HG02970 (cell line): ENCODE results near the gene SPECC1L.
"Not testable (repeated sequence)": the region's sequence is repeated elsewhere in the genome, so short reads cannot be mapped to it uniquely, and the experiment has no call there.

Source experiments
- ATAC-seq: cut with Tn5 transposase; IDR thresholded peaks from one replicate; pipeline ENCODE4 v1.9.1; 2021; ENCODE audit warnings: mild to moderate bottlenecking, moderate library complexity, moderate number of reproducible peaks; ENCODE audit not compliant: unreplicated experiment, low FRiP score

Gene SPECC1L

GRCh38 chr22:24282401-24282800, 11.8 kb downstream of the SPECC1L start:
- no peak for ATAC-seq

- ATAC-seq, result no peak
Measured at GRCh38 chr22:24284747-24285203, 14.1 kb downstream of the SPECC1L start.

GRCh38 chr22:24285245-24285644, 14.6 kb downstream of the SPECC1L start:
- ATAC-seq, result no peak

GRCh38 chr22:24287212-24287611, 16.6 kb downstream of the SPECC1L start:
- ATAC-seq, result not testable (repeated sequence)

GRCh38 chr22:24287801-24288200, 17.2 kb downstream of the SPECC1L start:
- ATAC-seq, result not testable (repeated sequence)

- no peak for ATAC-seq
Measured at GRCh38 chr22:24289114-24289513, 18.5 kb downstream of the SPECC1L start.

- no peak for ATAC-seq
Measured at GRCh38 chr22:24289741-24290163, 19.1 kb downstream of the SPECC1L start.

- no peak for ATAC-seq
Measured at GRCh38 chr22:24290459-24290858, 19.8 kb downstream of the SPECC1L start.

GRCh38 chr22:24291515-24292201, 21.0 kb downstream of the SPECC1L start:
- ATAC-seq, result no peak

- not testable (repeated sequence) for ATAC-seq
Measured at GRCh38 chr22:24292202-24292830, 21.7 kb downstream of the SPECC1L start.

- not testable (repeated sequence) for ATAC-seq
Measured at GRCh38 chr22:24294913-24295312, 24.3 kb downstream of the SPECC1L start.

- ATAC-seq, result not testable (repeated sequence)
Measured at GRCh38 chr22:24298497-24299155, 28.0 kb downstream of the SPECC1L start.

- ATAC-seq, result not testable (repeated sequence)
Measured at GRCh38 chr22:24300522-24300921, 29.9 kb downstream of the SPECC1L start.

- ATAC-seq, result no peak
Measured at GRCh38 chr22:24302591-24302990, 32.0 kb downstream of the SPECC1L start.

GRCh38 chr22:24303007-24303406, 32.4 kb downstream of the SPECC1L start:
- no peak for ATAC-seq

GRCh38 chr22:24304062-24304675, 33.5 kb downstream of the SPECC1L start:
- no peak for ATAC-seq

- no peak for ATAC-seq
Measured at GRCh38 chr22:24305260-24305692, 34.6 kb downstream of the SPECC1L start.

- no peak for ATAC-seq
Measured at GRCh38 chr22:24310969-24311368, 40.3 kb downstream of the SPECC1L start.

- no peak for ATAC-seq
Measured at GRCh38 chr22:24315367-24315966, 44.8 kb downstream of the SPECC1L start.

- ATAC-seq, result not testable (repeated sequence)
Measured at GRCh38 chr22:24316264-24316663, 45.6 kb downstream of the SPECC1L start.
